Dermis microvascular lymphatic vessel endothelial cell (primary cell): ENCODE data around the gene PAQR8. TPM values are rescaled to one million over a fixed set of nuclear protein-coding genes. Genes with fewer than 3 reads are reported as not detected.
"Not testable (repeated sequence)": the region's sequence is repeated elsewhere in the genome, so short reads cannot be mapped to it uniquely, and the experiment has no call there.

Experiments used
- DNase-seq, 2 donors: peaks; one replicate each; pipeline versions ENCODE4 v3.0.0 to v3.0.0-alpha.2; 2010; ENCODE audit warnings: low read depth in 2 of 2
- total RNA-seq: library from RNA; depleted of rRNA; stranded (reverse); fragments of >200 nt; gene quantifications from 2 replicates; pipeline ENCODE4 v1.2.1, GENCODE V29; 2014

PAQR8 gene
- total RNA-seq, 1 donor from 2014 or later: 10.7 TPM

DNA sequence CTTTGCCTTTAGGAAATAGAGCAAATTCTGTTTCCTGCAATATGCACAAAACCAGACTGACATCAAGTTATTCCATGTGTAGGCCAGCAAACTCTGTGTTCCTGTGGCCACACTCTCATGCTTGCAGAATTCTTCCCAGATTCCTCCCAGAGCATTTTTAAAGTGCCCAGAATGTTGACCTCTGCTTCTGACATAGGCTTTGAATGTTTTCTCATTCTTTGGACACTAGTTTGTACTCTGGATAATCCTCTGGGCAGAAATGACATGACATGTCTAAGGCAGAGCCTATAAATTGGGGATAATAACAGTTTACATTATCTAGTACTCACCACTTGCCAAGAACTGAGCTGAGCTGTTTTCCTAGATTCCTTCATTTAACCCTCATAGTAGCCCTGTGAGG is 49.0 kb downstream of the PAQR8 start:
- DNase-seq: no peak

DNA sequence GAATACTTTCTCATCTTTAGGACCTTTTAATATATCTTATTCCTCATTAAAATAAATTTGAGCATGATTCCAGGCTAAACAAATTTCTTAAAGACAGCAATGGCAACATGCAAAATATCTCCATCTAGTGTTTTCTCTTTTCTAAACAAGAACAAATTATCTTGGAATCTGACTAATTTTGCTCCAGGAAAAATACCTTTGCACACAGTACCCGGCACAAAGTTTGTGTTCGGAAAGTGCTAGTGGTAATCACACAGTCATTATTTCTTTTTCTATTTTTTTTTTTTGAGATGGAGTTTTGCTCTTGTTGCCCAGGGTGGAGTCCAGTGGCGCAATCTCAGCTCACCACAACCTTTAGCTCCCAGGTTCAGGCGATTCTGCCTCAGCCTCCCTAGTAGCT is 50.0 kb downstream of the PAQR8 start:
- no peak for DNase-seq

DNA sequence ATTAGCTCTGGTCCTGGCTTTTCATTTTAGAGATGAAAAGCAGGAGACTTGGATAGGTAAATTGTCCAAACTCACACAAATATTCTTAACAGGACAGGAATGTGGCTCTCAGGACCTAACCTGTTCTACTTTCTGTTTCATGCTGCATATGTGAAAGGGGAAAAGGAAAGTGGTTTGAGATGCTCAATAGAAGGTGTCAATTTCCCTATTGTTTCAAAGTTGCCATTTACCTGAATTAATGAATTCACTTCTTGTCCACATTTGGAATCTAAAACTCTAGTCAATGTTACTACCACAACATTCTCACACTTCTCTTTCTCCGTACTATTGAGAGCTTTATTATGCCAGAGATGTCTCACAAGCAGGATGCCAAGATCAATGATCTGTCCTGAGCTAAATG is 53.4 kb downstream of the PAQR8 start:
- no peak for DNase-seq

DNA sequence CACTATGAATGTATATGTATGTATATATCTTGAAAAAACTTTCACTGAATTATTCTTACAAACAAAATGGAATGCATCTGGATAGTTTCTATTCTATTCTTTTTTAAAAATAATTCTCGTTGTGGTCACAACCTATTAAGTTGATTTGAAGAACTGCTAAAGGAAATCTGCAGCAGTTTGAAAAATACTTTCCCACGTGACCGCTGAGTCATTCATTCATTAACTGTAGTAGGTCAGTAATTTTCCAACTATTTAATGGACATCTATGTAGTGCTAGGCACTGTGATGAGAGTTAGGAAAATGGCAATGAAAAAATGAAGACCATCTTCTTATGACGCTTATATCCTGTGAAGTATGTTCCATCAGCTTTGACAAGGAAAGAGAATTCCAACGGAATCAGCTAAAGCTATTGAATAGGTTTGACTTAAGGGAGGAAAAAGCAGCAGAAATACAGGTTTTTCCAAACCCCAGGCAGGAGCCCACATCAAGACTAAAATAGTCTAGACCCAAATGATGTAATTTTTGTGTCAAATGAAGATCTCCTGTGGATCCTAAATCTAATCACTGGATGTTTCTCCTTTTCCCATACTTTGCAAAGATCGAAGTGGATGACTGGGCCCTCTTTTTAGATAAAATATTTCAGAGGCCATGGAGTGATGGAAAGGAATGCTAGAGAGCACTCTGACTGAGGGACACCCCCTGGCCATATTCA is 54.1 kb downstream of the PAQR8 start:
- DNase-seq: peak in 1 of 2 donors; percentile 76

DNA sequence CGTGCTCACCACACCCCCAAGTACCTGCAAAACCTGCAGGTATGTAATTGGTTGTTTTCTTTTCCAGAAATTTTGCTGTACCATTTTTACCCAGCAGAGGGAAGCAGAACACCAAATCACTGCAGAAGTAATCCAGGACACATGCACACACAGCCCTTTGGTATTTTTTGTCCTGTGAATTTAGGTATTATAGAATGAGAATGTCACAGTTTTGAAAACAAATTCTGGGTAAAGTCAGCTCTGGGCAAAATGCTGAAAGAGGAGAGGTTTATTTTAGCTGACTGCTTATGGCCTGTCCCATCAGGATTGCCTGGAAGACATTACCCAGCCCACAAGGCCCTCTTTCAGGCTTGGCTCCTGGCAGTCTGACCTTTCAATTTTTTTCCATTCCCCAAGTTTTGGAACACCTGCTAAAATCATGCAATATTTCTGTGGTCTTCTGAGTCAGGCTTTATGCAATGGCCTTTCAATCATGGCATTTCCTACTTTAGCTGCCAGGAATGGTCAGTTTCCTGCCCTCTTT is 54.7 kb downstream of the PAQR8 start:
- DNase-seq: peak; percentile 60 to 73

DNA sequence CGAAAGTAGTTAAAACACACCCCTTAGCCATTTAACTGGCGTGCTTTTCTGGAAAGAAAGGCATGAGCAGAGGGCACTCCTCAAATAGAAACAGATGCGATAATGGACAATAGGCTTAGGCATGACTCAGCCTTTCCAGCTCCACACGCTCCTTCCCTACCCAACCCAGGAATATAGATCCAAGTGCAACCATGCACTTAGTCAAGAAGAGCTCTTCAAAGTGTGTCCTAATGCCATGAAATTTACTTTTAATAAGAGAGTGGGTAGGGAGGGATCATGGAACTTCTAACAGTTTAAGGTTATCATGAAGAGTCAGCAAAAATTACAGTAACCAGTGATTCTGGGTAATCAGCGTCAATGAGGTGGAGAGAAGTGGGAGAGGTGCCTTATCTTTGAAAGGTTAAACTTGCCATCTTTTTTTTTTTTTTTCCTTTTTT is 55.7 kb downstream of the PAQR8 start:
- DNase-seq: peak; percentile 52 to 91

DNA sequence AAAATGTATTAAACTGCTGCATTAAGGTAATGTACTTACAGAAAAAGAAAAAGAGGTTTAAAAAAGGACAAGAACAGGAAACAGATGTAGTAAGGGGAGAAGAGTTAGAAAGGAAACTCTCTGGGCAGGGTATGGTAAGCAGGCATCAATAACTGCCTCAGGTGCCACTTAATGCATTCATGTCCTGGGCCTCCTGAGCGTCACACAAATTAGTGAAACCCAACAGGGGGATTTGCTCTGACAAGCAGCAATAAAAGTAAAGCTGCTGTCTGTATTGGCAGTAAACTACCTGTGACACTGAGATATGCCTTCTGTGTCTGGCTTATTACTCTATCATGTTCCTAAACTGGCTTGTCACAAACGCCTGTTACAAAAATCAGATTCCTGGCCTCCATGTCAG is 56.7 kb downstream of the PAQR8 start:
- DNase-seq: peak in 1 of 2 donors; percentile 12

DNA sequence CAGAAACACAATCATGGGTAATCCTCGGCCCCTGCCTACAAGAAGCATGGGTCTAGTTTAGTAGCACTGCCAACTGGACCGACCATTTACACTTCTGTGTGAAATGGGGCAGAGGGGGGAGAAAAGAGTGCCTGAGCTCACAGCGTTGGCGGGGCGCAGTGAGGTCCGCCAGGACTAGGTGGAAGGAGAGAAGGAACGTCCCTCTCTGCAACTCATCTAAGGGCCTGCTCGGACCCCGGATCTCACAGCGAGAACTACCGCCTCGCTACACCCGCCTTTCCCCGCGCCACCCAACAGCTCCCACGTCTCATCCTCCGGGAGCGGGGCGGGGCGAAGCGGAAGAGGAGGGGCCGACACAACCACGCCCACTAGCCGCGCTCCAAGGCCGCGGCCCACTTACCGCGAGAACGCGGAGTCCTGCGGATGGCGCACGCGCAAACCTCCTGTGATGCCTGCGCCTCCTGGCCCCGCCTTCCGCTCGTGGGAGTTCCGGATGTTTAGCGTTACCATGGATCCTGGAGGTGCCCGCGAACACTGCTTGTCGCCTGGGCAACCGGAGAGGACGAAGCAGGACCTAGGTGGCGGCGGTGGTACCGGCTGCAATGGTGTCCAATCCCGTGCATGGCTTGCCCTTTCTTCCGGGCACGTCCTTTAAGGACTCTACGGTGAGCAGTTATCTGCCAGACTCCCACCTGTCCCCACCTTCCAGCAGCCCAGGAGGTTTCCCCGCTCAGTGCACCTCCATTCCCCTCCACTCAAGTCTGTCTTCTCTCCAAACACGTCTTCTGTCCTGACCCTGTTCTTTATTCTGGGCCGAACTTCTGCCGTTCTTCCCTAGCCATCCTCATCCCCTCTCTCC is 58.1 kb downstream of the PAQR8 start, which contains the start of gene EFHC1:
Gene EFHC1, plus strand, starts transcription at position 534 of the 859 bp plus-strand sequence. Its CDS starts 69 bp downstream, at position 603.
- peak; percentile 97 to 98 for DNase-seq

DNA sequence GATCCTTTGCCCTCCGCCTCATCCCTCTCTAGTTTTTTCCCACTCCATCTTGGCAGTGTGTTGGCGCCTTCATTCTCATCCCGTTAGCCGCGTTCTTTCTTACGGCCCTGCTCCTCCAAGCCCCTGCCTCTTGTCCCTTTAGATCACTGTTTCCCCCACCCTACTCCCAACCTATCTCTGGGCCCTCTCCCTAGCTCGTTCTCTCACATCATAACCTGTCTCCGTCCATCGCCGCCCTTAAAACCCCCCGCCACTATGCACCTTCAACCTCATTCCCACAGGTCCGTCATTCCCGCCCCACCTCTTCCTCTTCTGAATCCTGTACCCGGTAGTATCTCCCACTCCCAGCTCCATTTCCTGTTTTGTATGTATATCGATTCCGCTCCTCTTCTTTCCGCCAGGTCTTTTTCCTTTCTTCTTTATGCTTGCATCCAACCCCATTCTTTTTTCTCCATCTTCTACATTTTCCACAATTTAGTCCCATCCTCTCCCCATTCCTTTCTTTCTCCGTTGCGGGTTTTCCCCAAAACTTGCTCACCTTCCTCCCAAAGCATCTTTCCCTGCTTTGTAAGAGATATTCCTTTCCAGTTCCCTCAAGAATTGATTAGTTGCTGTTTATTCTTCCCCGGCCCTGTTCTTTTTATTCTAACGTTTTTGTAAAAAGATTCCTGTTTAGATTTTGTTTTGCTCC is 58.9 kb downstream of the PAQR8 start:
- peak; percentile 58 for DNase-seq

DNA sequence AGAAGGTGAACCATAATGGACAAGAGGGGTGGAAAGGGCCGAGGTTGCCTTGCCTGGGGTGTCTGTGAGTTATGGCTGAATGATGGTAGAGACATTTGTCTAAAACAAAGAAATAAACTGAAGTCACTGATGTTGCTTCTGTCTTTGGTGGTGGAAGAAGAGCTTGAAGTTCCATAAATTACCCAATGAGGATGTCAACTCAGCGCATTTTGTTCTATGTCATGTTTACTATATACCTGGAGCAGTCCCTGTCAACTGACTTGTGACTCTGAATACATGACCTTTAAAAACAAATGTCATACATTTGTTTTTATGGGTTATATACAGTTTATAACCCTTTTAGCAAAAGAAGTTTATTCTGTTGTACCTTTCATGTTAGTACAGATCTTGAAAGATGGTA is 60.2 kb downstream of the PAQR8 start:
- DNase-seq: no peak

DNA sequence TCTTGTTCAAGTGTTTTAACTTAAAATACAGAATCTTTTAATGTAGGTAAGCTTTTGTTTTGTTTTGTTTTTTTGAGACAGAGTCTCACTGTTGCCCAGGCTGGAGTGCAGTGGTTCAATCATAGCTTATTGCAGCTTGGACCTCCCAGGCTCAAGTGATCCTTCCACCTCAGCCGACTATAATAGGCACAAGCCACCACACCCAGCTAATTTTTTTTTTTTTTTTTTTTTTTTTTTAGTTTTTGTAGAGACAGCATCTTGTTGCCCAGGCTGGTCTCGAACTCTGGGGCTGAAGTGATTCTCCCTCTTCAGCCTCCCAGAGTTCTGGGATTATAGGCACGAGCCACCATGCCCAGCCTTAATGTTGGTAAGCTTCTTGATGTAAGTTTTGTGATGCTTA is 61.5 kb downstream of the PAQR8 start:
- no peak for DNase-seq

DNA sequence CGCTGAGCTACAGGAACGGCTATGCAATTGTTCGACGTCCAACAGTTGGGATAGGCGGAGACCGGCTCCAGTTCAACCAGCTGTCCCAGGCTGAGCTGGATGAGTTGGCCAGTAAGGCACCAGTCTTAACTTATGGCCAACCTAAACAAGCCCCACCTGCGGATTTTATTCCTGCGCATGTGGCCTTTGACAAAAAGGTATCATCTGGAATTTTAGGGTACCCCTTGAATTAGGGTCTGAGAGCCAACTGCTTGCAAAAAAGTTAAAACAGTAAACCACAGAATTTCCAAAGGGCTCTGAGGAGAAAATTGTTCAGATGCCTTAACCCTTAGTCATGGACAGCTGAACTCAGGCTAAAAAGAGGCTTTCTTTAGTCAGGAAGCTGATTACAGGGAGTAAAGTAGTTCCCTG is 62.0 kb downstream of the PAQR8 start:
- peak in 1 of 2 donors; percentile 77 for DNase-seq

DNA sequence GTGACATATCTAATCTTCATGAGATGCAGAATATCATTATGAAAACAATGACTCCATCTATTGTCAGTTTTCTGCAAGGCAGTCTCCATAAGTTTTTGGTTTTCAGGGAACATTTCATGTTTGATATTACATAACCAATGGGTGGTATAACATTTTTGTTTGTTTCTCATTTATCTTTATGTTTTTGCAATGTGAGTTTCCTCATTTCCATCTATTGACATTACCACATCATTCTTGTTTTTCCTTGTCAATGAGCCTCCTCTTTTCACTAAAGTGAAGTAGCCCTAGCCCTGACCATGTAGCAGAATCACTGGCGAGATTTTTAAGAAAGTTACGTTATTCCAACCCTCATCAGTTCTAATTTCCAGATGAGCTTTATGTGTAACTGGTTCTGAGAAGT is 62.6 kb downstream of the PAQR8 start:
- DNase-seq: no peak

DNA sequence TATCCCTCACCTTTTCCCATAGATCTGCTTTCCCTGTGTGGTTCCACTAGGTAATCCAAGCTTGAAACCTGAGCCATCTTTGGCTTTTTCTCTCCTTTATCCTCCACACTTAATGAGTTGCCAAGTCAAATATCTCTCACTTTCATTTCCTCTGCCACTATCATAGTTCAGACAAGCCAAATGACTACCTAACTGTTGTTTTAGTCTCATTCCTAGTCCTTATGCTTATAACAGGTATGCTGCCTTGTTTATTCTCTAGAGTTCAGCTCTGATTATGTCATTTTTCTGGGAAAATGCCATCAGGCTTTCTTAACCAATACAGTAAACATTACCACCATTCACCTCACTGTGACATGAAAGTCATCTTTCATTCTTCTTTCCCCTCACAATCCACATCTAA is 64.7 kb downstream of the PAQR8 start:
- no peak for DNase-seq

DNA sequence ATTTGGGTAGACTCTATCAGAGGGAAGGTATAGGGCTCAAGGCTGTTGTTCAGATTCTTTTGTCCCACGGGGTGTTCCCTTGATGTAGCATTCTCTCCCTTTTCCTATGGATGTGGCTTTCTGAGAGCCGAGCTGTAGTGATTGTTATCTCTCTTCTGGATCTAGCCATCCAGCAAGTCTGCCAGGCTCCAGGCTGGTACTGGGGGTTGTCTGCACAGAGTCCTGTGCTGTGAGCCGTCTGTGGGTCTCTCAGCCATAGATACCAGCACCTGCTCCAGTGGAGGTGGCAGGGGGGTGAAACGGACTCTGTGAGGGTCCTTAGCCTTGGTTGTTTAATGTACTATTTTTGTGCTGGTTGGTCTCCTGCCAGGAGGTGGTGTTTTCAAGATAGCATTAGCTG is 71.3 kb downstream of the PAQR8 start:
- not testable (repeated sequence) for DNase-seq

DNA sequence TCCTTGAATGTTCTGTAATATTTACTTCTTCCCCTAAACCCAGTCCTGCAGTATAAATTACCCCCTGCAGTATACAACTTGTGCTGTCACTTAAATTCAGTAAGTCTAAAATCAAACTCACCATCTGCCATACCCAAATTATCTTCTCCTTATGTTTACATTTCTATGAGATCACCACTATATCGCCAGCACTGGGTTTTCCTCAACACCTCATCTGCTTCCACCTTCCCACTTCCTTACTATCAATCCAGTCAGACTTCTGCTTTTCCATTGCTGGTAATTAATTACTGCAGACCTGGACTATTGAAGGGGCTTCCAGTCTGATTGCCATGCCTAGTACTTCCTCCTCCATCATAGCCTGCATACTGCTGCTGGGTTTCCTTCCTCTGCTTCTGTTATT is 73.4 kb downstream of the PAQR8 start:
- no peak for DNase-seq

DNA sequence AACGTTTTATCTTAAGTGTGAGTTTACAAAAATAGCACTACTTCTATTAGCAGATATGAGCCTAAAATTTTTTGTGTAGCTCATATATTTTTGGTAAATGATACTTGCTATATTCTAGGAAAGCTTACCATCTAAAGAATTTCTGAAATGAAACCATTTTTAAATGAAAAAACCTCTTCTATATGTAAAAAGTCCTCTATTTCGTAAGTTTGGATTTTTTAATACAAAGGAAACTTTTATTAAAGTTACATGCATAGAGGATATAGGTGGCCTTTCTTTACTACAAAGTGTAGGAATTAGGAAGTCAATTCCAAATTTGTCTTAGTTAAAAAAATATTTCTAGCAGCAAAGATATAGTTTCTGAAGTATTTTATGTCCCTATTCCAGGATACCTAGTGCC is 77.0 kb downstream of the PAQR8 start:
- no peak for DNase-seq

DNA sequence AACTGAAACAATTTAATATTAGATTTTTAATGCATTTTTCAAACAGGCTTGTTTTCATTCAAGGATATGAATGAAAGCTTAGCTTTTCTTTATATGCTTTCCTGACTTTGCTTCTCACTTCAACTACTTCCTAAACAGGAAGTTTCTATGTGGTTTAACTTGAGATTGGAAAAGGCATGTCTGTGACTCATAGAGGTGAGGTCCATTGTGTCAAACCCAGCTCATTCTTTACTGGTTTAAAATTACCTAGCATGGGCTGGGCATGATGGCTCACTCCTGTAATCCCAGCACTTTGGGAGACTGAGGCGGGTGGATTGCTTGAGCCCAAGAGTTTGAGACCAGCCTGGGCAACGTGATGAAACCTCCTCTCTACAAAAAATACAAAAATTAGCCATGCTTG is 92.6 kb downstream of the PAQR8 start:
- DNase-seq: peak in 1 of 2 donors; percentile 62

DNA sequence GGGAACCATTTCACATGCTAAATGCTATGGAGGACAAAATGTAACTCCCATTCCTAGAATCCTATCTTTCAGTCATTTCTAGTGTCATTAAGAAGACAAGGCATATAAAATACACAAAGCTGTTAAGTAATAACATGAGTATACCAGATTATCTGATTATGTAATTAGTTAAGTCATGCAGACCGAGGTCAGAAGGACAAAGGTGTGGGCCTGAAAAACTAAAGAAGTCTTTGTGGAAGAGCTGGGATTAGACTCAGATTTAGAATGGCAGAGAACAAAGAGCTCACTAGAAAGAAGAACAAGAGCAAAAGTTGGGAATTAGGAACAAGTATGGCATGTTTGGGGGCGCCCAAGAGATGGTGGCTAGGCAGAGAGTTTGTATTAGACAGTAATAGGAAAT is 95.1 kb downstream of the PAQR8 start:
- DNase-seq: no peak
